Left ventricle myocardium inferior (tissue), 1 donor: Measurements from ENCODE around the gene LRMDA. TPM values are rescaled to one million over a fixed set of nuclear protein-coding genes. Genes with fewer than 3 reads are reported as not detected.

ENCODE experiments used
- DNase-seq: peaks from one replicate; pipeline ENCODE4 v3.0.0-alpha.2; 2020
- H3K27ac ChIP-seq: fragments of 200-600 bp; replicated peaks from 2 replicates; pipeline ENCODE4 v1.8.0; 2021
- H3K27me3 ChIP-seq: fragments of 200-600 bp; 2 replicates; pipeline ENCODE4 v1.8.0; 2021; ENCODE audit warnings: low read depth
- H3K36me3 ChIP-seq: fragments of 200-600 bp; 2 replicates; pipeline ENCODE4 v1.8.0; 2021
- H3K4me1 ChIP-seq: fragments of 200-600 bp; 2 replicates; pipeline ENCODE4 v1.8.0; 2021
- H3K4me3 ChIP-seq: fragments of 200-600 bp; 2 replicates; pipeline ENCODE4 v1.8.0; 2021; ENCODE audit warnings: mild to moderate bottlenecking, moderate library complexity
- H3K9me3 ChIP-seq: fragments of 200-600 bp; replicated peaks from 2 replicates; pipeline ENCODE4 v1.8.0; 2021
- CTCF ChIP-seq: fragments of 200-600 bp; IDR thresholded peaks from 2 replicates; pipeline ENCODE4 v1.8.0; 2021; ENCODE audit warnings: antibody characterized with exemption, mild to moderate bottlenecking, borderline replicate concordance
- intact Hi-C: fragments of 100-400 bp; cut with micrococcal nuclease; formaldehyde crosslinking; loops from one replicate; pipeline ENCODE4 v1.11.0; 2022
- total RNA-seq: library from RNA; stranded (reverse); fragmentation: NEBNext Ultra II Directional; extraction: Animal tissue kit (Norgen Biotek cat#: 25700); gene quantifications from one replicate; pipeline ENCODE4 v1.2.1, GENCODE V29; 2021
- donor health status: DM: no; HTN: yes; CAD: no; lungs with severe emphysema.

The LRMDA gene
- total RNA-seq, 1 donor from 2014 or later = 18.7 TPM

DNA sequence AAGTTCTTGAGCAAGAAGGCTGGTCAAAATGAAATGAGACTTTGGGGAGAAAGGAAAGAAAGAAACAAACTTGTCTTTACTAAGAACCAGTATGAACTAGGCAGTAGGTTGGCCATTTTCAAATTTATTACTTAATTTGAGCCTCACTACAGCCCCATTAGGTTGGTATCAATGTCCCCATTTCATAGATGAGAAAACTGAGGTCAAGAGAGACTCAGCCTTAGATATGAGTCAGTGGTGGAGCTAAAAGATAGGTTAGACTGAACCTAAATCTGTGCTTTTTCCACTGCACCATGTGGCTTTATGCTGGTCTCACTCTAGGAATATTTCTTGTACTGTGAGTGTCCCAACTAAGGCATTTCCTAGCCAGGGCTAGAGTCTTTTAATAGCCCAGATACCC is 38.7 kb upstream of the LRMDA start:
- no peak for DNase-seq
- Histone ChIP-seq H3K4me1 (peaks cover 30% of the 10 kb centered on the region), H3K27me3 (peaks cover 13% of the 10 kb centered on the region), H3K27ac (no peak overlapping the region), H3K9me3 (no peaks in the 10 kb centered on the region), H3K4me3 (no peak overlapping the region), H3K36me3 (no peaks in the 10 kb centered on the region)
- intact Hi-C loops = no loop called here
- no peak for TF ChIP-seq CTCF

DNA sequence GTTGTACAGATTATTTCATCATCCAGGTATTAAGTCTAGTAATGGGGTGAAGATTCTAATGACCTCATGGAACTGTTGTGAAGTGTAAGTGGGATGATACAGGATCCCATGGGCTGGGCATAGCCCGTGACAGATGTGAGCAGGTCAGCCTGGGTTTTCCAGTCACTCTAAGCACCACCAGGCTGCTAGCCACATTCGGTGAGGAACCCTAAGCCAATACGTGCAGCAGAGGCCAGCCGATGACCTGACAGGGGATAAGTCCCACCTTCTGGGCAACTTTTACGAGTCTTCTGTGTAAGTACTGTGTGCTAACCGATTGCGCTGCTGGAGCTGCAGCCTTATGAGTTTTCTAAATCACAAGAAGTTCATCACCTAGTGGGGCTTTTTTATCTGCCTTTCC is 37.2 kb upstream of the LRMDA start:
- intact Hi-C loops = no loop called here
- Histone ChIP-seq H3K36me3 (peaks cover 9% of the 10 kb centered on the region), H3K9me3 (no peaks in the 10 kb centered on the region), H3K4me1 (peaks cover 43% of the 10 kb centered on the region), H3K27ac (no peak overlapping the region), H3K27me3 (peaks cover 13% of the 10 kb centered on the region), H3K4me3 (no peak overlapping the region)
- no peak for TF ChIP-seq CTCF
- DNase-seq = no peak

DNA sequence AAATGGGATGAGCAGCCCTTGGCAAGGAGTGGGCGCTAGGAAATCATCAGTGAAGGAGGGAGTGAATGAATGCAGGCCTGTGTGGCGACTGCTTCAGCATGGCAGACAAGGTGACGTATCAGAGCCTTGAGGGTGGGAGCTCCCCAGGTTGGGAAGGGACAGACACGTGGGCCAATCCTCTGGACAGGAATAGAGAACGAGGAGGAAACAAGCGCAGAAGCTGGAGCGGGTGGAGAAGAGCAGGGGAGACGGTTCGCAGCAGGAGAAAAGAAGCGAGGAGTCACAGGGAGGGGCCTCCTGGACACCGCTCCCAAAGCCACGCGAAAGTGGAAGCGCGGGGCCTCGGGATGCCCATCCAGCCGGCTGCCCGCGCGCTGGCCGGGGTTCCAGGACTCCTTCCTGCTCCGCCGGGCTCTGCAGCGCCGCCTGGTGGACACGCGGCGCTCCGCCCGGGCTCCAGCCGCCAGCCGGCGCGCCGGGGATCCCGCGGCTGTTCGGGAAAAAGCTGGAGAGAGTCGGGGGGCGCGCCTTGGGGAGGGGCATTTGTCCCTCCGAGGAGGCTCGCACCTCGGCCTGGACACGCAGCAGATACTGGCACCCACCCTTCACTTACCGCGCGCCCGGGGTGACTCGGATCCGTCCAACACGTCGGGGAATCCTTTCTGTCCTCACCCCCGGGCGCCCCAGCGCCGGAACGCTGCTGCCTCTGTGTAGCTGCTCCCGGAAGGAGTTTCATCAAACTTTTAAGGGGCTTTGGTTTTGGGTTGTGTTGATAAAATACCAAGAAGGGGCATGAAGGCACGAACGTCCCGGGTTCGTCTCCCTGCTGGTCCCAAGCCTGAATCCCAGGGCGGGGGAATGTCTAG is 36.1 kb upstream of the LRMDA start:
- peaks cover 15% of the 10 kb centered on the region for H3K36me3 ChIP-seq
- peak; percentile 53 for DNase-seq
- intact Hi-C loops = loop anchor here (5.0 kb wide), 1 partner anchor 642 kb away; no protein-coding TSS in a partner anchor
- H3K4me3 ChIP-seq = peak overlapping the region; percentile 93
- peak overlapping the region; percentile 97 for H3K27ac ChIP-seq
- peak; percentile 96 for TF ChIP-seq CTCF
- peaks cover 13% of the 10 kb centered on the region for H3K27me3 ChIP-seq
- H3K4me1 ChIP-seq = peaks cover 53% of the 10 kb centered on the region
- H3K9me3 ChIP-seq = no peaks in the 10 kb centered on the region

DNA sequence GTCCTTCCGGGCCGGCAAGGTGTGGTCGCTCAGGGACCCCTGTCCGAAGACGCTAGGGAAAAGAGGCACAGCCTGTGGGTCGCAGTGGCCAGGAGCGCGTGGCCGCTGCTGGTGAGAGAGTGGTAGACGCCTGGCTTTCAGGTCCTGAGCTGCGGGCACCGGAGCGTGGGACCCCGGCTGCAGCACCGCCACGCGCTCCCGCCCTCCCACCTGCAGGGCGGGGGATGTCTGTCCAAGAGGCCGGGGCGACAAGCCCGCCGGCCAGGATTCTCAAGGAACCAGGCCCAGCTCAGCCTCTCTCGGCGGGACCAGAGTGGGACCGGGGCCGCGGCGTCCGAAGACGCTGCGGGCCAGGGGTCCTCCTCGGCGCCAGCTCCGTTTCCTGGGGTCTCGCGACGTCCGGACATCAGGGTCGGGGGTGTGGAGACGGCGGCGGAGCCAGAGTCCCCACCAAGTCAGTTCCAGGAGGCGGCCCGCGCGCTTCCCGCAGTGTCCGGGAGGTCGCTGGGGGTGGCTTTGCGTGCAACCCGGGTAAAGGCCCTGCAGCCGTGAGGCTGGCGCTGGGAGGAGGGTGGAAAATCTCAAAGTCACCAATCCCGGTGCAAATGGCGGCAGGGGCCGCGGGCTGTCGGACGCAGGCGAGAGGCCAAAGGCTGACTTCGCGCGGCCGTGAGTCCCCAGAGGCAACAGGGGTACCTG is 35.3 kb upstream of the LRMDA start:
- Histone ChIP-seq H3K27me3 (peaks cover 13% of the 10 kb centered on the region), H3K4me1 (peaks cover 61% of the 10 kb centered on the region), H3K27ac (peak overlapping the region; percentile 97), H3K9me3 (no peaks in the 10 kb centered on the region), H3K4me3 (peak overlapping the region; percentile 93), H3K36me3 (peaks cover 15% of the 10 kb centered on the region)
- TF ChIP-seq CTCF = no peak
- peak; percentile 39 for DNase-seq
- intact Hi-C loops = loop anchor here (5.0 kb wide), 1 partner anchor 641 kb away; no protein-coding TSS in a partner anchor

DNA sequence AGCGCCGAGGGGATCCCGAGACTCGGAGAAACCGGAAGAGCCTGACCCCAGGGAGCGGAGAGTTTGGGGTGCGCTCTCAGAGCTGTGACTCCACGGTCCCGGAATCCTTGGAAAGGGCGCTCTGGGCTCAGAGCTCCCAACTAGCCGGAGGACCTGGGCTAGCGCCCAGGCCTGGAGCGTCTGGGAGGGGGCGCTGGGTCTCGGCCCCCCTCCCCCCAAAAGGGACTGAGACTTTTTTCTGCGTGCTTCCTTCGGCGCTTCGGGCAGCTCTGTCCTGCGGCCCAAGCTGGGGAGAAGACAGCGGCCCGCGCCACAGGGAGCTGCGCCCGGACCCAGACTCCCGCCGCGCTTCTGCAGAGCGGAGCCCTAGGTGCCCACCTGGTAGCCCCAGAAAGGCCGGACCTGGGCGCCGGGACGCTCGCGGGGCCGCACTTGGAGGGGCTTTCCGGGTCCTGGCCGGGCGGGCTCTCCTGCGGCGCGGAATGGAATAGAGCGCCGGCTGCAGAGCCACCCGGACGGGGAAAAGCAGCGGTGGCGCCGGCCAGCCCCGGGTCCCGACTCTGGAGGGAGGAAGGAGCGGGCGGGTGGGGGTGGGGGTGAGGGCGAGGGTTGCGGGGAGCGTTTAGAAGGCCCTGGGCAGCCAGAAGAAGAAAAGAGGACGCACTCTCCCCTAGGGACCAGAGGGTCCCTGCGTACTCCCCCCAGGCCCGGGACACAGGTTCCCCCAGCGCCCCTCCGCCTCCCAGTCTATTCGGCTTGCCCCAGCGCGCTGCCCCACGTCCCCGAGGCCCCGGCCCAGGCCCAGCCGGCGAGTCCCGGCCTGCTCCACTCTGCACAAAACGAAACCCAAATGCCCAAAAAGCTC is 34.6 kb upstream of the LRMDA start:
- H3K36me3 ChIP-seq = peaks cover 15% of the 10 kb centered on the region
- peak; percentile 29 for DNase-seq
- intact Hi-C loops = loop anchor here (5.0 kb wide), 1 partner anchor 640 kb away; no protein-coding TSS in a partner anchor

More for the DNA sequence above, 34.6 kb upstream of the LRMDA start:
- H3K27me3 ChIP-seq = peaks cover 13% of the 10 kb centered on the region
- H3K4me1 ChIP-seq = peaks cover 65% of the 10 kb centered on the region
- H3K27ac ChIP-seq = peak overlapping the region; percentile 97
- peak overlapping the region; percentile 93 for H3K4me3 ChIP-seq
- TF ChIP-seq CTCF = no peak
- no peaks in the 10 kb centered on the region for H3K9me3 ChIP-seq
